ENCODE data around the gene DDI1.

DDI1 gene

DNA sequence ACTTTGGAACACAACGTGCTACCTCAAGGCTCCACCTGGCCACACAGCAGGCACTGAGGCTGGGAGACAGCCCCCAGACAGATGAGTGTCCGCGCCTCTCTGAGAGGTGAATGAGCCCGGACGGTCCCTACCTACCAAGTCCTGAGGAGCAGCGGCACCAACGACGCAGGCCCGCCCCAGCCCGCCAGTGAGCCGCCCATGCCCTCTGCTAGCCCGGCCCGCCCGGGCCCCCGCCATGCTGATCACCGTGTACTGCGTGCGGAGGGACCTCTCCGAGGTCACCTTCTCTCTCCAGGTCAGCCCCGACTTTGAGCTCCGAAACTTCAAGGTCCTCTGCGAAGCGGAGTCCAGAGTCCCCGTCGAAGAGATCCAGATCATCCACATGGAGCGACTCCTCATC lies at the start of gene DDI1:
DDI1 (plus strand) TSS at position 53 of the 400 bp plus-strand sequence; CDS start at position 236, 183 bp downstream.
- no peak for DNase-seq (ENCODE audit: low read depth in 2 of 2)

DNA sequence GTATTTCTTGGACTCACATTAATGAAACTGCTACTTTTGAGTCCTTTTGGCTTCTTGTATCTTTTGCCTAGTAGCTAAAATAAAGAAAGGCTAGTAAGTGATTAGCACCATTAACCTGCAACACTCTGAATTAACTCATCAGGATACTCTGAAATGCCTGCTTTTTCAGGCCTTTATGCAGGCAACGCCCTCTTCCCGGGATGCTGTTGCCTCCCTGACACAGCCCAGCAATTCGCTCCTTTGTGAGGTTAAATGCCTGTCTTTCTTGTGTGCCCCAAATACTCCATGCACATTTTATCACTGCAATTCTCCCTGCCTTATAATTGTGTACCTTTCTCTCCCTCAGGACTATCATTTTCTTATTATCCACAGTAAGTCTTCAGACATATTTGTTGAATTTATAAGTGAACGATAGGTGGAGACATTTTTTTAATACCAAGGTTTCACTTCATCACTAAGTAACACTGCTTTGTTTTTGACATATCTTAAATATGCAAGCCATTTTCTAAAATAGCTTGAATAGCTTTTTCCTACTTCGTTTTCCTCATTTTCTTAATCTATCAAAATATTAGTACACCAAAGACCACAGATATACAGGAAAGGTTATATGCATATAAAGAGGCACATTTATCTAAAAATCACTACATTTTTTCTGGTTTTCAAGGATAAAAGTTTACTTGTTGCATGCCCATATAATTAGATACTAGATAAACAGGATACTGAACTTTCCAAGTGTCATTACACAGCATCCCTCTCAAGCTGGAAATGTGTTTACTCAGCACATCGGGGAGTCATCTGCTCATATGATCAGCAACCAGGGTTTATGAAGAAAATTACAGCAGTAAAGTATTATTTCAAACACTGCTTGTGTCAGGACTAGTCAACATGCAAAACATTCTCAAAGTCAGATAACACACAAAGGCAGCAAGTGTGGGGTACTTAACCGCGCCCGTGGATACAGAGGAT lies 48.5 kb upstream of the DDI1 start:
- DNase-seq (ENCODE audit: low read depth in 2 of 2): no peak

DNA sequence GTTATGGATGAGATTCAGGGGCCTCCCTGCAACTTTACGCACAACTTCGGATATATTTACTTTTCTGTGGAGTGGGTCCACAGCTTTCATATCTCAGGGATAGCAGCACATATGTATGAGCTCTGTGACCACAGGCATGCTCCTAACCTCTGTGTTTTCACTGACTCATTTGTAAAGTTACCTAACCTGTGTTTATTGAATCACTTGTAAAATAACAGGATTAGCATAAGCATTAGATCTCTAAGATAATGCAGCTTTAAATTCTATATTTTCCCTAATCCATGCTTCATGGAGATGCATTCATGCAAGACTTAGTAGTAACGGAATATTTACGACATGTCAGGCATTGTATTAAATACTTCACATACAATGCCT lies 47.9 kb upstream of the DDI1 start:
- DNase-seq (ENCODE audit: low read depth in 2 of 2): no peak

DNA sequence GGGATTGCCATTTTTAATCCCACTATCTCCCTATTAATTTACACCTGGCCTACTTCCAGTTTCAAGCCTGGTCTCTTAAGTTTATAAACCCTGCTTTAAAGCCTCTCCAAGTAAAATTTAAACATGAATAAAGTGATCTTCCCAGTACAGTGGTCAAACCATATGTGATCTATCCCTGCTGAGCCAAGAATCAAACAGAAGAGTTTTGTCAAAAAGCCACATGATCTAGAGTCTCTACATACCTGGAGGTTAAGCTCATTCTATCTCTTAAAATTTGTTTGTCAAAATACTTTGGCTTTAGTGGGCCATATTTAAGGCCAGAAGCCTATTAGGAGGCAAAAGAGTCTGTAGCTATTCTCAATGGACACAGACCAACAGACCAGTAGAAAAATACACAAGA lies 42.9 kb upstream of the DDI1 start:
- no peak for DNase-seq (ENCODE audit: low read depth in 2 of 2)

DNA sequence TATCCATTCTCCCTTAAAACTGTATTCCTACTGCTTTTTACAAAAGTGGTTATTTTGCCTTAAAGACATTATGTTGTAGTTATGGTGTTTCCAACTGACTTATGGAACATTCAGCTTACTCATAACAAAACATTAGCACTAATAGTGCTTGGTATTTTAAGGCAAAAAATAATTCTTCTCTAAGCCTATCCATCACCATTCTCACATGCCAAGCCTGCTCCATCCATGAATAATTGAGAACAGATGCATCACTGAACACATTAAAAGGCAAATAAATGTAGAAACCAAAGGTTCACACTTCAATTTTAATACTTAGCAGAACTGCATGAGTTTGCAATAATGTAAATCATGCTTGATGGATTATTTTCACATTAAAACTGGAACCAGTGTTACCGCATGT lies 42.3 kb upstream of the DDI1 start:
- DNase-seq (ENCODE audit: low read depth in 2 of 2): no peak

DNA sequence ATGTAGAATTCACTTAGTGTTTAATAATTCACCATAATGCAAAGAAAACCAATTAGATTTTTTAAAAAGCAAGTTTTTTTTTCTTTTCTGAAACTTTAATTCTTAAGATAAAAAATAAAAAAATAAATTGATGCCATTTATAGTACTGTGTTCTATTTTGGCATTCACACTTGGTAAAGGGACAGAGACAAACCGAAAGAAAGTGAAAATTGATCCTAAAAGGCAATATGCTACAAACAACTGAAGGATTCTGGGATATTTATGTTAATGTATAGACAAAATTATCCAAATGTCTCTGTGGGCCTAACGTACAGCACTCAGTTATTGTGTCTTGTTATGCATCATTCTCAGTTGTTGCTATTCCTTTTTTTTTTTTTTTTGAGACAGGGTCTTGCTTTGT lies 41.9 kb upstream of the DDI1 start:
- DNase-seq (ENCODE audit: low read depth in 2 of 2): no peak

DNA sequence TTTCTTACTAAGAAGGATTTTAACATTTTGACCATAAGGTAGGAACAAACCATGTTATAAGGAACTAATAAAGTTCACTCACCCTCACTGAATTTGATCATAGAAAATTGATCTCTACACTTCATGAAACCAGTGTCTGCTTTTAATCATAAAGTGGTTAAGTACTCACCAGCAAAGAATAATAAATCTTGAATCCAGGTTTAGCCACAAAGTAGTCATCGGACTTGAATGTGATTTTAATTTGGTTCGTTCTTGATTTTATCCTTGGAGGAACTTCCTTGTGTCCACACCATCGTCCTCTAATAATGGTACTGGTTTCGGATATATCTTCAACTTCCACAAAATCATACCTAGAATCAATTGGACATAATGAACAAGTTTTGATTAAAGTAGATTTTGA lies 40.5 kb upstream of the DDI1 start:
- DNase-seq (ENCODE audit: low read depth in 2 of 2): no peak

DNA sequence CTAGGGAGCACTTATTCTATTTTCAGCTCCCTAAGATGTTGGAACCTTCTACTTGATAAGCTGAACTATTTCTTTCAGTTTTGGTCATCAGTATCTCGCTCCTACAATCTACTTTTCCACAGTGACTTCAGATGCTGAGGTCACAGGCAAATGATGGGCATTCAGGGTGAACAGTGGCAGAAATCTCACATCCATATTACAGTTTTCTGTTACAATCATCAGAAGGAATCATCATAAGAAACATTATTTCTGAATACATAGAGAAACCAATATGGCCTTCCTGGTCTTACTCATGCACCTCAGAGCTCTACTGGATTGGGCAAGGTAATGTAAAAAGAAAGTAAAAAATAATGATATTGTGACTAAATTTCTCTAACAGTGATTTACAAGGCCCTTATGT lies 39.4 kb upstream of the DDI1 start:
- no peak for DNase-seq (ENCODE audit: low read depth in 2 of 2)

DNA sequence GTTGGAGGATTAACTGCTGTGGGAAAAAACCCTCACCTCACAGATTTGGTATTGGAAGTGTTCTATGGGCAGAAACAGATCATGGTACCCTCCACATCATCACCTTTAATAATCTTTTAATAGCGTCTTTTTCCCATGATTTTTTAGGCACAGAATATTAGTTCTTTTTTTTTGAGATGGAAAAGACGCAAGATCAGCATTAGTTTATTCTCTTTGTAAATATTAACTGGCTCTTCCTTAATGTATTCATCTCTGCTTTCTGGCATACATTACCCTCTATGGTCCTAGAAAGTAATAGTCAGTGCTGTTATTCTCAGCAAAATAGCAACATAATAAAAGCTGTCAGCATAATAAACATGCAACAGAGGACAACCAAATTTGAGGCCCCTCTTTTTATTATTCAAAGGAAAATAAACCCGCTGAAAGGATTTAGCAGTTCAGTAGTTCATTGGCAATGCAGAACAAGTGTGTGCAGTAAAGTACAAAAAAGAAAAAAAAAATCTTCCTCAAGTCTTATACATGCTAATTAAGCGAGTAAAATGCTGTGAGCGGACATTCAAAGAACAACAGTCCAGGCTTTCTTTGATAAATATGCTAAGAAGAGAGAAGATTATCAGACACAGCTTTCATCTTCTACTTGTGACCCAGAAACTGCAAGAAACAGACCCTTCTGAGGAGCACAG lies 37.5 kb upstream of the DDI1 start:
- DNase-seq (ENCODE audit: low read depth in 2 of 2): no peak

DNA sequence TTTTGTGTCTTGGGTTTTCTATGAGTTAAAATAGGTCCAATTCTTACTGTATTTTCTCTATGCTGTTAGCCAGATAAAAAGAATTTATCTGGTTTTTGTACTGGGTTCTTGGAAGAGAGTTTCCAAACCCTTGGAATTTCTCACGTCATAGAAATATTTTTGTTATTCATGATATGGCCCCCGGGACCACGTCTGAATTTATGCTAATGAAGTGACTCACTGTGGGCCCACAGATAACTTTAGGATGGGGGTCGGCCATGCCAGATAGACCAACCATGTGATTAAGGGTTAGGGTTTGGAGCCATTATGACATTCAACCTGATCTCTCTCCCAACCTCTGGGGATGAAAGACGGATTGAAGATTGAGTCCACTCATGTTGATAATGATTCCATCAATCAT lies 35.6 kb upstream of the DDI1 start:
- DNase-seq (ENCODE audit: low read depth in 2 of 2): no peak

DNA sequence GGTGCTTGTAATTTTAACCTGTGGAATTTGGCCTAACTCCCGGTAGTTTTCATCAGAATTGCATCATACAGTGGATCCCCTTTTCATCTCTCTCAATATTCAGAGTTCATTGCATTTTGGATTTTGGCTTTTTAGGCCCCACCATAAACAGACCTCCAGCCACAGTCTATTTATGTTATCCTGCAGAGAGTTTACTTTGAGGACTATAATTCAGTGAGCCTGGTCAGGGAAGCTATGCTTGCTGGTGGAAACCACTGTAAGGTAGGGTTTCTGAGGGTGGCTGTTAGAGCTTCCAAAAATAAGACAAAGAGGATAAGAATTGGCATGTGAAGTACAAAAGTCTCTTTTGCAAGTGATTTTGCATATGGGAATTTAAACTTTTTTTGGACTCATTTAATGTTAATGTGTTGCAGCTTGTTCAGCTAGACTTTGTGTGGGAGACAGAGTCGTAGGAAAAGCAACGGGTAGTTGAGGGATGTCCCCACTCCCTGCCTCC lies 34.8 kb upstream of the DDI1 start:
- no peak for DNase-seq (ENCODE audit: low read depth in 2 of 2)

DNA sequence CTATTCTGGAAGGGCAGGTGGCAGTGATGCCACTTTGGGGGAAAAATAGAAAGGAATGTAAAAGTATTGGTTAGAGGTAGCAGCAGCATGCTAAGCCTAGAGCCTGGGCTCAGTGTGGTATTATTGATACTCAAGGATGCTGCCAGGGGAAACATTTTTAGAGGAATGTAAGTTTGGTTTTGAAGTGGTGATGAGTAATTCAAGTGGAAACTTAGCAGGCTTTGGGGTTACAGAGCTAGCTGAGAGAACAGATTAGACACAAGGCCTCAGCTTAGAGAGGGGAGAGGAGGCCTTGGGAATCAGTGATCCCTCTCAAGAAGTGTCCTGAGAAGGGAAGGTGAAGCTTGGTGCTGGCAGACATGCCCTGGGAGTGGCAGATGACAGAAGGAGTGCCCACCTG lies 32.9 kb upstream of the DDI1 start:
- DNase-seq (ENCODE audit: low read depth in 2 of 2): no peak

DNA sequence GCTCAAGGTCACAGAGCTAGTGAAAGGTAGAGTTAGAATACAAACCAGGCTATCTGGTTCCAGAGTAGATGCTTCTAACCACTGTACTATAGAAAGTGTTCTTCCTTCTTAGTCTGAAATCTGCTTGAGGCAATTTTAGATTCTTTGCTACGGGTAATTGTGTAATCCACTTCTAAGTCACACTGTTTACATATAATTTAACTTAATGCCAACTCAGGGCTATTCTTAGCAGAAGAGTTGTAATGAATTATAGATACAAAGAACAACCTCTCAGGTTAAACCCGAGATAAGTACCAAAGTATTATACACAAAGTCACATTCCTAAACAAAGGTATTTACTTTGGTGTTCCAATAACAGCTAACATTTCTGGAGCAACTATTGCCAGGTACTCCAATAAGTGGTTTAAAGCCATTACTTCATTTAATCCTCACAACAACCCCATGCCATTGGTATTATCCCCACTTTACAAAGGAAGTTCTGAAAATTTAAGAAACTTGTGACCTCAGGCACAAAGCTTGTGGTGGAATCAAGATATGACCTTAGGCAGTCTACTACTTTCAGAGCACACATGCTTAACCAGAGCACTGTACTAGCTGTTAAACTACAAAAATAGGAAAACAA lies 31.1 kb upstream of the DDI1 start:
- DNase-seq (ENCODE audit: low read depth in 2 of 2): no peak

DNA sequence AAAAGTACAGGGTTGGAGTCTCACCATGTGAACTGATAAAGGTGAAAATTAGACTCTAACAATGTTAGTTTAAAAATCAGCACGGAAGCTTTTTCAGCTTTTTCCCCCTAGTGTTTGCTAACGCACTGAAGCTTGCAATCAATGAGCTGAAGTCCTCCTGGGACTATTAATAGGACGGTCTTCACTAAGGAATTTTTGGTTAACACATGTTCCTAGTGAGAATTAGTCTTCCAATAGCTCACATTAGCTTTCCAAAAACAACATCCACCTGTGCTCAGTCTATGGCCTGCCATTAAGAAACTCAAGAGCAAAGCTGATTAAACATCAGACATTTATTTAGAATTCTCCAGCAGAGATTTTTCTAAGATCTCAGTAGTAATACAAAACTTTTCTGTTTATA lies 26.7 kb upstream of the DDI1 start:
- DNase-seq (ENCODE audit: low read depth in 2 of 2): no peak

DNA sequence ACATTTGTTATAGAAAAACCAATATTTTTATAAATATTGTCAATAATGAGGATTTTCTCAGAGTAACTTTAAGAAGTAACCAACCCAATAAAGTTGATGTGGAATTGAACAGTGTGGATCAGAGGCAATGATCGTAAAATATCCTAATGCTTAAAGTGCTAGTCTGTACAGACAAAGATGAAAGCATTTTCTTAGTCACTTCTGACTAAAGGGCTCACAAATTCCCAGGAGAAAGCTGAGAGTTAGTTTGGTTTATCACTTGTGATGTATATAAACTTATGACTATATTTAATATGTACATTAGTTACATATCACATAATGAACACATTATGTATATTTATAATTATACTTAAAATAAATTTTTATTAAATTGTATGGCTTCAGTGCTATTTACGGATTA lies 25.4 kb upstream of the DDI1 start:
- no peak for DNase-seq (ENCODE audit: low read depth in 2 of 2)

DNA sequence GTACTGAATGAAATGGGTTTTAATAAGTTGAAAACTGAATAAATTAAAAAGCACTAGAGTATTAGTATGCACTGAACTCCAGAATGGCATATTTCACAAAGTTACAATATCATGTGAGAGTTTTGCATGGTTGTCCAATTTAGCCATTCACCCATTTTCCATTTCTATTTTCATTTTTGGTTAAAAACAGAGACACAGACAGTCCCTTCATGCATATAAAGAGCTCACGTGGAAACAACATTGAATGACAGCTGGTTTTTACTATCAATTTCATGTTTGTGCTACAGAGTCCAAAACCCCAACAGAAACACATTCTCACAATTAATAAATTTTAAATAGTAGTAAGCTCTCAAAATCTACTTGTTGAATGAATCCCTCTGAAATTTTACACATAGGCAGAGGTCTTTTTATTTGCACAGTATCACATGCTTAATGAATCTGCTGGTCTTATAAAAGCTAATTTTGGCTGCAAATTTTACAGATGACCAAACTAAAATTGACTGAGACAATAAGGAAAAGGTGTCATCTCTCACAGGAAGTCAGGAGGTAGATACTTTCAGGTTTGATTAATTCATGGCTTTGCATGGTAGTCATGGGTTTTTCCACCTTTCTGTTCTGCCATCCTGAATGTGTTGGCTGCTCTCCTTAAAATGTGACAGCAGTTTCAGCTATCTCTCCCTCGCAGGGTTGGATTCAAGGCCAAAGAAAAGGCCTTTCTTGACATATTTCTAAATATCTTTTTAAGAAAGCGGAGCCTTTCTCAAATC lies 20.6 kb upstream of the DDI1 start:
- no peak for DNase-seq (ENCODE audit: low read depth in 2 of 2)

DNA sequence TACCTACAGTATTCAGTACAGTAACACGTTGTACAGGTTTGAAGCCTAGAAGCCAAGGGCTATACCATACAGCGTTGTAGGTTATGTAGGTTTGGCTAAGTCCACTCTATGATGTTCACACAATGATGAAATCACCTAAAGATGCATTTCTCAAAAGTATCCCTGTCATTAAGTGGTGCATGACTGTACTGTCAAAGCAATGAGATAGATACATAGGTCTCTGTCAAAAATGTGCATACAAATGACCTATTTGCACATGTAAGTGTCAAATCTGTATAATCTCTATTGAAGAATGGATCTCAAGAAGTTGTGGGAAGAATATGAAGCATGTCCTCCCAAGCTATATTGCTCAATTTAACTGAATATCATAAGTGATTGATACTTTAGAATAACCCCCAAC lies 11.9 kb upstream of the DDI1 start:
- no peak for DNase-seq (ENCODE audit: low read depth in 2 of 2)

DNA sequence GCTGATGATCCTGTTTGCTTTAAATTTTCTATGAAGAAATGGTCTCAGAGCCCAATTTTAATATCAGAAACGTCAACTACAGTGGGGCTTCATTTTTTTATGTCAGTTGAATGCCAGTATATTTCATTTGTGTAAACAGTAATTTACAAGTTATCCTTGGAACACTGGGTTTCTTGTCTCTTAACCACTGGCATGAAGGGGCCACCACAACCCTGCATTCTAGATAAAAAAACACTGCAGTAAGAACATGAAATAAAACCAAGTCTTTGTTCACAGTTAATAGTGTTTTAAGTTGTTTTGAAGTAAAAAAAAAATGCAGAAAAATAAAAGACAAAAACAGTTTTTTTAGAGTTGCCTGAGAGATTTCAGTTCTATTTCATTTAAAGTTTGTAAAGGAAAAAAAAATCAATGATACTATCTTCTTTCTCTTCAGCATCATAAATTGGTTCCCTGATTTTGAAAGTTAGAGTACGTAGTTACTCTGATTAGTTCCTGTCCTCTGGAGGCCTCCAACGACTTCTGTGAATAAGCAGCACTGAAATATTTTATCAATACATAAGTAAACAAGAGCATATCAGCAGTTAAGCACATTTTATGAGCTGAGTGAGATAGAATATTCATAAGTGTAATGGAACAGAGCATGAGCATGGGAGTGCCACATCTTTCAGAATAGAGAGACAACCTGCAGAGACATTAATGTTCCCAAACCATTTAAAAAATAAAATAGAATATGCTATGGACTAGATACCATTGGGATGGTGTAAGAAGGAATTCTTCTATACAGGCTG lies 7.8 kb upstream of the DDI1 start:
- no peak for DNase-seq (ENCODE audit: low read depth in 2 of 2)

DNA sequence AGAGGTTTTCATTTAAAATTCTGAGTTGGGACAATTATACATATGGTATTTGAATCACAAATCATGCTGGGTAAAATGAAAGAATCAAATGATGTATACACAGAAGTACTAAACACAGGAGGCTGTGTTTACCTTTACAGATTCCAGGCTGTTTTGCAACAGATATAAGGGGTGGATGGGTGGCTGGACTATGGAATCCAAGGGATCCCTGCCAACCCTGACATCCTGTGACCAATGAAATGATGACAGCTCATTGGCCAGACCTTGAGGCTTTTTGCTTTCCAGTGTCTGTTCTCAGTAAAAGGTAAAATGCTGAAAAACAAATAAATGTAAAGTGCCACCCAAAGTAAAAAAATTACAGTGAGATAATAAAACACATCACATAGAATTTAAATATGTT lies 3.3 kb upstream of the DDI1 start:
- DNase-seq (ENCODE audit: low read depth in 2 of 2): no peak

DNA sequence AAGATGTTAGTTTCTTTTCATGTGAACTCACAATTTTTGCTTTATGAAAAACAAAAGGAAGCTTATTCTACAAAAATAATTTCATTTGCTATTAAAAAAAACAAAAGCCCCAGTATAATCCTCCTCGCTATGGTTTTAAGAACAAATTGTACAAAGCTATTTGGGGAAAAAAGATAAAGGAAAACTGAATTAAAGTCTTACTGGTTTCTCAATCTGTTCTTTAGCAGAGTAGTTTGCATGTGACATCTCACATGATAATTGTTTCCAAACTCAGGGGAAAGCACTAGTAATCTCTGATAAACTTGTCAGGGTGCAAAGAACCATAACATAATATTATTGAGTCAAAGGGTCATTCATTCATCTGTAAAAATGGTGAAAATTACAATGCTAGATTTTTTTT lies 2.9 kb upstream of the DDI1 start:
- DNase-seq (ENCODE audit: low read depth in 2 of 2): no peak

DNA sequence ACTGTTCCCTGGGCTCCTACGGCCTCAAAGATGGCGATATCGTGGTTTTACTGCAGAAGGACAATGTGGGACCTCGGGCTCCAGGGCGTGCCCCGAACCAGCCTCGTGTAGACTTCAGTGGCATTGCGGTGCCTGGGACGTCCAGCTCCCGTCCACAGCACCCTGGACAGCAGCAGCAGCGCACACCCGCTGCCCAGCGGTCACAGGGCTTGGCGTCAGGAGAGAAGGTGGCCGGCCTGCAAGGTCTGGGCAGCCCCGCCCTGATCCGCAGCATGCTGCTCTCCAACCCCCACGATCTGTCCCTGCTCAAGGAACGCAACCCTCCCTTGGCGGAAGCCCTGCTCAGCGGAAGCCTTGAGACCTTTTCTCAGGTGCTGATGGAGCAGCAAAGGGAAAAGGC lies 555 bp downstream of the DDI1 start:
- no peak for DNase-seq (ENCODE audit: low read depth in 2 of 2)
